B cell (primary cell): ENCODE data around the gene PRRT3. TPM values are rescaled to one million over a fixed set of nuclear protein-coding genes. Genes with fewer than 3 reads are reported as not detected.

Experiments used
- ATAC-seq: fragments of 200-7000 bp; cut with Tn5 transposase; one replicate; pipeline ENCODE4 v1.10.0; 2021; ENCODE audit warnings: low read depth, mild to moderate bottlenecking, moderate number of reproducible peaks, moderate library complexity
- CTCF ChIA-PET: fragments of 350-600 bp; sonication (Branson Sonifier 250); formaldehyde crosslinking; loops from one replicate; lab custom pipeline; 2021; ENCODE audit warnings: antibody characterized with exemption, inconsistent platforms; lab: Charles Lee
- POLR2A ChIA-PET: fragments of 350-600 bp; sonication (Branson Sonifier 250); formaldehyde crosslinking; loops from one replicate; lab custom pipeline; 2021; ENCODE audit warnings: antibody characterized with exemption; lab: Charles Lee
- DNase-seq: peaks from one replicate; pipeline ENCODE4 v3.0.0; 2013
- H2AFZ ChIP-seq: 2 replicates; pipeline ENCODE4 v1.6.1; 2012; ENCODE audit warnings: mild to moderate bottlenecking, low read depth, low read length; ENCODE audit not compliant: insufficient read depth, poor library complexity, severe bottlenecking
- H3K27ac ChIP-seq, 2 donors: 1 replicate in 1 of 2; 2 replicates in 1 of 2; pipeline ENCODE4 v1.5.1; 2012 to 2013; ENCODE audit warnings: low read length in 2 of 2, mild to moderate bottlenecking in 2 of 2, moderate library complexity in 1 of 2
- H3K27me3 ChIP-seq, 4 experiments: fragments of 200-600 bp in 1 of 4; sonication (generic) in 1 of 4; replicated peaks in 1 of 4; 1 replicate in 2 of 4; 2 replicates in 2 of 4; pipeline versions ENCODE4 v1.6.1 to v1.7.0; 2013 to 2016; ENCODE audit warnings: low read length in 3 of 4, mild to moderate bottlenecking in 2 of 4, mixed read lengths in 1 of 4, moderate library complexity in 1 of 4; ENCODE audit not compliant: insufficient read depth in 4 of 4, control insufficient read depth in 3 of 4; ENCODE audit errors: control extremely low read depth in 1 of 4
- H3K36me3 ChIP-seq, 2 experiments: replicated peaks in 1 of 2; 1 replicate in 1 of 2; 2 replicates in 1 of 2; pipeline versions ENCODE4 v1.6.1 to v1.7.1; 2013; ENCODE audit warnings: low read length in 1 of 2; ENCODE audit not compliant: insufficient read depth in 2 of 2, control insufficient read depth in 1 of 2; ENCODE audit errors: control extremely low read depth in 1 of 2, extremely low read depth in 1 of 2
- H3K4me1 ChIP-seq, 2 donors: fragments of 200-600 bp in 1 of 2; sonication (generic) in 1 of 2; 1 replicate in 1 of 2; 2 replicates in 1 of 2; pipeline versions ENCODE4 v1.5.1 to v1.6.1; 2013 to 2017; ENCODE audit warnings: low read length in 2 of 2; ENCODE audit not compliant: control insufficient read depth in 2 of 2, insufficient read depth in 2 of 2
- H3K4me2 ChIP-seq: replicated peaks from 2 replicates; pipeline ENCODE3; 2012; ENCODE audit warnings: mild to moderate bottlenecking, low read depth, low read length; ENCODE audit not compliant: poor library complexity, severe bottlenecking
- H3K4me3 ChIP-seq, 5 experiments: fragments of 200-600 bp in 1 of 5; sonication (generic) in 1 of 5; 1 replicate in 3 of 5; 2 replicates in 2 of 5; pipeline versions ENCODE4 v1.5.1 to v1.7.0; 2011 to 2016; ENCODE audit warnings: low read length in 4 of 5, mild to moderate bottlenecking in 4 of 5, low read depth in 2 of 5, control low read depth in 1 of 5, moderate library complexity in 1 of 5; ENCODE audit not compliant: insufficient read depth in 1 of 5; ENCODE audit errors: control extremely low read depth in 1 of 5, extremely low read depth in 1 of 5
- H3K79me2 ChIP-seq: fragments of 200-600 bp; sonication (generic); one replicate; pipeline ENCODE4 v1.6.0; 2016; ENCODE audit warnings: low read length; ENCODE audit not compliant: control insufficient read depth, insufficient read depth
- H3K9ac ChIP-seq: fragments of 200-600 bp; sonication (generic); 2 replicates; pipeline ENCODE4 v1.6.1; 2017; ENCODE audit warnings: mild to moderate bottlenecking, low read length, moderate library complexity
- H3K9me3 ChIP-seq, 3 donors: one replicate each; pipeline versions ENCODE4 v1.6.1 to v1.7.1; 2013; ENCODE audit warnings: low read length in 2 of 3; ENCODE audit not compliant: control insufficient read depth in 2 of 3, insufficient read depth in 1 of 3; ENCODE audit errors: control extremely low read depth in 1 of 3
- H4K20me1 ChIP-seq: 2 replicates; pipeline ENCODE4 v1.6.0; 2012; ENCODE audit warnings: mild to moderate bottlenecking, low read length; ENCODE audit not compliant: insufficient read depth, control insufficient read depth, poor library complexity, severe bottlenecking
- H3K27ac Mint-ChIP-seq: one replicate; pipeline ENCODE4 v1.8.0; 2021; ENCODE audit warnings: mixed read lengths
- H3K27me3 Mint-ChIP-seq: one replicate; pipeline ENCODE4 v1.8.0; 2021; ENCODE audit warnings: mixed read lengths
- H3K4me1 Mint-ChIP-seq: one replicate; pipeline ENCODE4 v1.8.0; 2021; ENCODE audit warnings: mixed read lengths
- H3K4me3 Mint-ChIP-seq: one replicate; pipeline ENCODE4 v1.8.0; 2021; ENCODE audit warnings: mixed read lengths
- H3K9me3 Mint-ChIP-seq: one replicate; pipeline ENCODE4 v1.8.0; 2022; ENCODE audit warnings: mixed read lengths; ENCODE audit not compliant: insufficient read depth
- CTCF ChIP-seq: fragments of 200-600 bp; IDR thresholded peaks from one replicate; pipeline ENCODE4 v1.8.0; 2022; ENCODE audit warnings: antibody characterized with exemption, mild to moderate bottlenecking
- EZH2 ChIP-seq: IDR thresholded peaks from 2 replicates; pipeline ENCODE4 v1.6.1; 2012; ENCODE audit warnings: borderline replicate concordance, low read depth, mild to moderate bottlenecking, moderate library complexity, low read length; ENCODE audit not compliant: insufficient read depth, poor library complexity, severe bottlenecking
- WGBS: methylation state at CpG from one replicate; pipeline ENCODE4 v1.1.5; 2013; ENCODE audit warnings: missing lambda C conversion rate; ENCODE audit not compliant: insufficient coverage; 5-methylcytosine and 5-hydroxymethylcytosine counted together
- intact Hi-C: fragments of 100-400 bp; cut with micrococcal nuclease; formaldehyde crosslinking; loops from one replicate; pipeline ENCODE4 v1.10.0; 2022
- polyA plus RNA-seq: library from polyadenylated mRNA; depleted of rRNA; stranded (reverse); fragments of >200 nt; gene quantifications from 2 replicates; pipeline ENCODE4 v1.2.3, GENCODE V29; 2012
- total RNA-seq, 2 donors: library from RNA; stranded (reverse); fragments of 120-200 nt in 1 of 2; gene quantifications; 1 replicate in 1 of 2; 2 replicates in 1 of 2; pipeline versions ENCODE4 v1.2.3 to v1.2.4, GENCODE V29; 2013 to 2022

Gene PRRT3
- total and polyA plus RNA-seq, 2 donors (not counting 1 experiment from before 2014, with no cell fraction given) = 1.7 to 3.9 TPM

GRCh38 chr3:9914559-9915253 is 37.5 kb downstream of the PRRT3 start:
- Mint-ChIP-seq H3K4me1 (peaks cover 15% of the 10 kb centered on the region), H3K27ac (no peak overlapping the region), H3K4me3 (peak overlapping the region; percentile 83), H3K9me3 (no peaks in the 10 kb centered on the region), H3K27me3 (peaks cover 11% of the 10 kb centered on the region)
- H3K36me3 ChIP-seq = no peaks in the 10 kb centered on the region
- peak overlapping the region; percentile 78 for H2AFZ ChIP-seq
- H3K27ac ChIP-seq = no peak overlapping the region
- H4K20me1 ChIP-seq = no peaks in the 10 kb centered on the region
- peaks cover 17 to 20% of the 10 kb centered on the region in 2 donors for H3K4me1 ChIP-seq
- peaks cover 0 to 29% (median 9%) of the 10 kb centered on the region in 4 experiments for H3K27me3 ChIP-seq
- ATAC-seq (no peak), DNase-seq (no peak)
- ChIA-PET CTCF (interaction anchor here (1.5 kb wide), 1 partner anchor 18 kb away, joined by 6 read pairs; the partner anchor contains the start of gene CRELD1), POLR2A (no interaction called here)
- TF ChIP-seq CTCF = no peak
- no peak for TF ChIP-seq EZH2
- peak overlapping the region; percentile 98 for H3K4me2 ChIP-seq
- WGBS = 38% methylated on average over 13 of the region's 15 CpGs
- no peaks in the 10 kb centered on the region for H3K79me2 ChIP-seq
- H3K4me3 ChIP-seq = peak overlapping the region in 3 of 5 experiments; percentile 48 to 72 (median 51)
- H3K9me3 ChIP-seq = no peaks in the 10 kb centered on the region
- intact Hi-C loops = no loop called here
- H3K9ac ChIP-seq = peak overlapping the region; percentile 68

GRCh38 chr3:9914011-9914410 is 38.2 kb downstream of the PRRT3 start:
- Histone ChIP-seq H3K9ac (no peak overlapping the region), H3K79me2 (no peaks in the 10 kb centered on the region), H2AFZ (no peak overlapping the region), H3K4me3 (no peak overlapping the region), H3K9me3 (no peaks in the 10 kb centered on the region), H3K4me1 (peaks cover 17 to 20% of the 10 kb centered on the region in 2 donors), H3K4me2 (no peak overlapping the region), H3K27ac (no peak overlapping the region), H3K27me3 (peaks cover 0 to 29% (median 9%) of the 10 kb centered on the region in 4 experiments), H3K36me3 (no peaks in the 10 kb centered on the region), H4K20me1 (no peaks in the 10 kb centered on the region)
- ChIA-PET CTCF (interaction anchor here (0.6 to 1.5 kb wide), 2 partner anchors 11 to 19 kb away, joined by 3 to 6 read pairs; partner anchors contain the start of gene CRELD1), POLR2A (no interaction called here)
- Mint-ChIP-seq H3K27ac (no peak overlapping the region), H3K9me3 (no peaks in the 10 kb centered on the region), H3K27me3 (peaks cover 12% of the 10 kb centered on the region), H3K4me3 (peak overlapping the region; percentile 34), H3K4me1 (peaks cover 17% of the 10 kb centered on the region)
- DNase-seq (no peak), ATAC-seq (no peak)
- WGBS = 92% methylated on average over 1 of the region's 1 CpG
- TF ChIP-seq EZH2 (no peak), CTCF (no peak)
- intact Hi-C loops = no loop called here
